Right cardiac atrium (tissue), 5 donors: ENCODE data around the gene PRSS50. TPM values are rescaled to one million over a fixed set of nuclear protein-coding genes. Genes with fewer than 3 reads are reported as not detected.

Experiments used
- ATAC-seq, 2 donors: fragments of 200-7000 bp; cut with Tn5 transposase; one replicate each; pipeline versions ENCODE4 v1.8.0 to v1.9.1; 2020; ENCODE audit warnings: moderate library complexity in 2 of 2, mild to moderate bottlenecking in 1 of 2
- DNase-seq, 3 donors: peaks; one replicate each; pipeline ENCODE4 v3.0.0-alpha.2; 2020
- H3K27ac ChIP-seq: one replicate; pipeline ENCODE4 v1.5.1; 2013; ENCODE audit warnings: mild to moderate bottlenecking, low read length, control low read depth, moderate library complexity
- H3K27me3 ChIP-seq: one replicate; pipeline ENCODE4 v1.6.1; 2013; ENCODE audit not compliant: control insufficient read depth, insufficient read depth
- H3K4me1 ChIP-seq: one replicate; pipeline ENCODE4 v1.6.1; 2013; ENCODE audit warnings: low read length; ENCODE audit not compliant: control insufficient read depth, insufficient read depth
- H3K4me3 ChIP-seq: one replicate; pipeline ENCODE4 v1.5.1; 2013; ENCODE audit warnings: low read length, control low read depth
- H3K9me3 ChIP-seq: one replicate; pipeline ENCODE4 v1.6.1; 2013; ENCODE audit warnings: low read length; ENCODE audit not compliant: control insufficient read depth
- WGBS: extraction: QIAGEN DNeasy Blood & Tissue Kit; methylation state at CpG from one replicate; pipeline ENCODE4 v1.1.7; 2013; 5-methylcytosine and 5-hydroxymethylcytosine counted together
- intact Hi-C, 4 donors: fragments of 100-400 bp; cut with DNase I; formaldehyde crosslinking; loops; one replicate each; pipeline versions ENCODE4 v1.11.0 to v1.14.0; 2022 to 2023
- polyA plus RNA-seq: library from polyadenylated mRNA; stranded (reverse); fragments of 200-250 nt; gene quantifications from one replicate; pipeline ENCODE4 v1.2.3, GENCODE V29; 2013
- total RNA-seq, 4 donors: library from RNA; stranded (reverse); fragmentation: NEBNext Ultra II Directional; extraction: Animal tissue kit (Norgen Biotek cat#: 25700); gene quantifications; one replicate each; pipeline ENCODE4 v1.2.1, GENCODE V29; 2021
- donor health status: healthy with polysubstance abuse.
- donor health status: DM: no; HTN: yes; CAD: no.
- donor health status: DM: no; HTN: no; CAD: no.
- donor health status: DM: no; HTN: yes; CAD: no; lungs with severe emphysema.
- donor health status: DM: yes; HTN: yes; CAD: no.

Gene PRSS50
- total and polyA plus RNA-seq, 5 donors, result 0.12 to 0.31 (median 0.14) TPM; not detected in 2

GRCh38 chr3:46674031-46674845, 43.4 kb downstream of the PRSS50 start:
- Histone ChIP-seq H3K4me1 (peaks cover 2% of the 10 kb centered on the region), H3K9me3 (no peaks in the 10 kb centered on the region), H3K27me3 (no peaks in the 10 kb centered on the region), H3K4me3 (no peak overlapping the region), H3K27ac (no peak overlapping the region)
- 94% methylated on average over 12 of the region's 12 CpGs for WGBS
- DNase-seq (peak; percentile 5 to 49 (median 11)), ATAC-seq (no peak)
- intact Hi-C loops, result no loop called here

- no peak overlapping the region for H3K4me3 ChIP-seq
- ATAC-seq (no peak), DNase-seq (peak in 2 of 3 donors; percentile 7 to 13)
- H3K9me3 ChIP-seq, result no peaks in the 10 kb centered on the region
- no peaks in the 10 kb centered on the region for H3K27me3 ChIP-seq
- intact Hi-C loops, result no loop called here
- 88% methylated on average over 10 of the region's 10 CpGs for WGBS
- H3K27ac ChIP-seq, result no peak overlapping the region
- peaks cover 2% of the 10 kb centered on the region for H3K4me1 ChIP-seq
These were observed 44.3 kb downstream of the PRSS50 start for GRCh38 chr3:46673151-46674030.

GRCh38 chr3:46672349-46672695, 45.3 kb downstream of the PRSS50 start:
- intact Hi-C loops, result no loop called here
- peaks cover 2% of the 10 kb centered on the region for H3K4me1 ChIP-seq
- no peaks in the 10 kb centered on the region for H3K27me3 ChIP-seq
- no peak overlapping the region for H3K27ac ChIP-seq
- H3K9me3 ChIP-seq, result no peaks in the 10 kb centered on the region
- no peak overlapping the region for H3K4me3 ChIP-seq
- 91% methylated on average over 6 of the region's 6 CpGs for WGBS
- no peak for DNase-seq
- no peak for ATAC-seq

- WGBS, result 93% methylated on average over 25 of the region's 25 CpGs
- H3K4me3 ChIP-seq, result no peak overlapping the region
- no peaks in the 10 kb centered on the region for H3K9me3 ChIP-seq
- ATAC-seq (no peak), DNase-seq (peak in 2 of 3 donors; percentile 17 to 41)
- H3K27me3 ChIP-seq, result no peaks in the 10 kb centered on the region
- peaks cover 2% of the 10 kb centered on the region for H3K4me1 ChIP-seq
- intact Hi-C loops, result no loop called here
- H3K27ac ChIP-seq, result no peak overlapping the region
These were observed 45.9 kb downstream of the PRSS50 start for GRCh38 chr3:46671541-46672348.

- no peak overlapping the region for H3K27ac ChIP-seq
- 96% methylated on average over 4 of the region's 4 CpGs for WGBS
- H3K4me1 ChIP-seq, result peaks cover 6% of the 10 kb centered on the region
- DNase-seq (peak in 1 of 3 donors; percentile 46), ATAC-seq (no peak)
- H3K9me3 ChIP-seq, result no peaks in the 10 kb centered on the region
- no peak overlapping the region for H3K4me3 ChIP-seq
- H3K27me3 ChIP-seq, result no peaks in the 10 kb centered on the region
- intact Hi-C loops, result no loop called here
These were observed 46.7 kb downstream of the PRSS50 start for GRCh38 chr3:46670891-46671427.

GRCh38 chr3:46670000-46670890, 47.4 kb downstream of the PRSS50 start:
- Histone ChIP-seq H3K4me1 (peaks cover 7% of the 10 kb centered on the region), H3K9me3 (no peaks in the 10 kb centered on the region), H3K27ac (no peak overlapping the region), H3K27me3 (no peaks in the 10 kb centered on the region), H3K4me3 (no peak overlapping the region)
- DNase-seq (peak in 1 of 3 donors; percentile 19), ATAC-seq (no peak)
- WGBS, result 83% methylated on average over 17 of the region's 17 CpGs
- intact Hi-C loops, result no loop called here

GRCh38 chr3:46669191-46669999, 48.3 kb downstream of the PRSS50 start:
- intact Hi-C loops, result no loop called here
- DNase-seq (no peak), ATAC-seq (no peak)
- Histone ChIP-seq H3K27ac (no peak overlapping the region), H3K9me3 (no peaks in the 10 kb centered on the region), H3K4me3 (no peak overlapping the region), H3K27me3 (no peaks in the 10 kb centered on the region), H3K4me1 (peaks cover 11% of the 10 kb centered on the region)
- 64% methylated on average over 9 of the region's 9 CpGs for WGBS

- no peak for ATAC-seq
- WGBS, result 80% methylated on average over 2 of the region's 2 CpGs
- Histone ChIP-seq H3K9me3 (no peaks in the 10 kb centered on the region), H3K4me3 (no peak overlapping the region), H3K27ac (no peak overlapping the region), H3K4me1 (peaks cover 16% of the 10 kb centered on the region), H3K27me3 (no peaks in the 10 kb centered on the region)
- intact Hi-C loops, result no loop called here
- DNase-seq, result no peak
These were observed 49.1 kb downstream of the PRSS50 start for GRCh38 chr3:46668591-46668990.

- intact Hi-C loops, result no loop called here
- ATAC-seq (no peak), DNase-seq (peak in 1 of 3 donors; percentile 40)
- H3K4me3 ChIP-seq, result no peak overlapping the region
- peaks cover 17% of the 10 kb centered on the region for H3K4me1 ChIP-seq
- WGBS, result 75% methylated on average over 8 of the region's 8 CpGs
- no peaks in the 10 kb centered on the region for H3K9me3 ChIP-seq
- H3K27ac ChIP-seq, result no peak overlapping the region
- no peaks in the 10 kb centered on the region for H3K27me3 ChIP-seq
These were observed 49.6 kb downstream of the PRSS50 start for GRCh38 chr3:46668116-46668515.
